Pancreas (tissue), 10 donors: ENCODE measurements around the gene FAM98C. TPM values are rescaled to one million over a fixed set of nuclear protein-coding genes. Genes with fewer than 3 reads are reported as not detected.
A peak's percentile ranks its signal among the peaks of the same experiment; 100 is the strongest.

ENCODE experiments used
- ATAC-seq, 4 donors: fragments of 200-7000 bp; cut with Tn5 transposase; one replicate each; pipeline versions ENCODE4 v1.8.0 to v1.9.1; 2020; ENCODE audit warnings: mild to moderate bottlenecking in 4 of 4, moderate library complexity in 4 of 4
- DNase-seq, 6 donors: peaks; one replicate each; pipeline ENCODE4 v3.0.0-alpha.2; 2020
- FAIRE-seq: peaks from 2 replicates; lab custom pipeline; 2012; peaks lifted over from hg19 to GRCh38; lab: Jason Lieb, UNC
- H3K27ac ChIP-seq, 4 donors: fragments of 200-600 bp; sonication (generic); 1 replicate in 3 of 4; 2 replicates in 1 of 4; pipeline versions ENCODE4 v1.5.0 to v1.8.0; 2020
- H3K27me3 ChIP-seq, 4 donors: fragments of 200-600 bp; one replicate each; pipeline ENCODE4 v1.8.0; 2021
- H3K36me3 ChIP-seq, 3 donors: fragments of 200-600 bp; sonication (generic) in 1 of 3; one replicate each; pipeline versions ENCODE4 v1.5.0 to v1.8.0; 2020 to 2021
- H3K4me1 ChIP-seq, 3 donors: fragments of 200-600 bp; one replicate each; pipeline ENCODE4 v1.8.0; 2021
- H3K4me3 ChIP-seq, 4 donors: fragments of 200-600 bp; sonication (generic) in 2 of 4; one replicate each; pipeline versions ENCODE4 v1.5.0 to v1.8.0; 2020 to 2021
- H3K9me3 ChIP-seq, 4 donors: fragments of 200-600 bp; one replicate each; pipeline ENCODE4 v1.8.0; 2021
- WGBS, 2 donors: extraction: QIAGEN DNeasy Blood & Tissue Kit; methylation state at CpG; one replicate each; pipeline ENCODE4 v1.1.7; 2013; 5-methylcytosine and 5-hydroxymethylcytosine counted together
- intact Hi-C, 3 donors: fragments of 100-400 bp; cut with DNase I; formaldehyde crosslinking; loops; one replicate each; pipeline versions ENCODE4 v1.11.1 to v1.14.2; 2022
- polyA plus RNA-seq, 2 donors: library from polyadenylated mRNA; stranded (reverse); fragments of 200-250 nt; gene quantifications; one replicate each; pipeline ENCODE4 v1.2.3, GENCODE V29; 2013
- total RNA-seq, 6 donors: library from RNA; stranded (reverse); fragmentation: NEBNext Ultra II Directional in 4 of 6; extraction: Animal tissue kit (Norgen Biotek cat#: 25700) in 4 of 6; gene quantifications; one replicate each; pipeline versions ENCODE4 v1.2.1 to v1.2.4, GENCODE V29; 2021 to 2023
- TF ChIP-seq, protein P1 (sequence below), 4 donors: fragments of 200-600 bp; sonication (generic) in 3 of 4; IDR thresholded peaks; one replicate each; pipeline versions ENCODE4 v1.5.0 to v1.8.0; 2021; ENCODE audit warnings: antibody characterized with exemption in 4 of 4
- donor health status: healthy with polysubstance abuse.
- donor health status: DM: no; HTN: no; CAD: no; lungs with moderate emphysema.
- donor health status: DM: no; HTN: no; CAD: no.
- donor health status: control.
- donor health status: control.
- donor health status: Bipolar disorder and iron deficiency.
- donor health status: DM: yes; HTN: yes; CAD: no.
- donor health status: DM: no; HTN: no; CAD: no.
- donor health status: DM: no; HTN: no; CAD: no.
- donor health status: DM: yes; HTN: yes; CAD: no.

The FAM98C gene
- total and polyA plus RNA-seq, 8 donors, result 11.3 to 26.7 (median 16.1) TPM

DNA sequence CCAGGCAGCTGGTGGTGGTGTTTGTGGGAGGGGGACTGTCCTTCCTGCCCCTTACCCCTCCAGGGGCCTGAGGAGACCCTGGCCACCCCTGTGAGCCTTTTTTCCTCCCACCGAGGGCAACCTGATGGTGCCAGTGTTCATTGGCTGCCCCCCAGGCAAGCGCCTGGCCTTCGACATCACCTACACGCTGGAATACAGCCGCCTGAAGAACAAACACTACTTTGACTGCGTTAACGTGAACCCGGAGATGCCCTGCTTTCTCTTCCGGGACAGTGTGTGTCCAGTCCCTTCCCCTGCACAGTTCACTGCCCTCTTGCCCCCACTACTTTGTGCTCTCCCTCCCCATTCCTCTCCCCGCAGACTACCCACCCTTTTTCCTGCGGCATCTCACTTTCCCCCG is 35.9 kb upstream of the FAM98C start:
- intact Hi-C loops, result no loop called here
- no peak overlapping the region for H3K4me3 ChIP-seq
- no peak for DNase-seq
- 69 to 76% methylated on average over 12 of the region's 12 CpGs for WGBS, 2 donors
- H3K4me1 ChIP-seq, result no peaks in the 10 kb centered on the region
- no peak for FAIRE-seq
- ATAC-seq, result no peak
- H3K27ac ChIP-seq, result no peak overlapping the region
- H3K27me3 ChIP-seq, result no peaks in the 10 kb centered on the region
- no peaks in the 10 kb centered on the region for H3K36me3 ChIP-seq
- no peaks in the 10 kb centered on the region for H3K9me3 ChIP-seq
- TF ChIP-seq, protein P1, sequence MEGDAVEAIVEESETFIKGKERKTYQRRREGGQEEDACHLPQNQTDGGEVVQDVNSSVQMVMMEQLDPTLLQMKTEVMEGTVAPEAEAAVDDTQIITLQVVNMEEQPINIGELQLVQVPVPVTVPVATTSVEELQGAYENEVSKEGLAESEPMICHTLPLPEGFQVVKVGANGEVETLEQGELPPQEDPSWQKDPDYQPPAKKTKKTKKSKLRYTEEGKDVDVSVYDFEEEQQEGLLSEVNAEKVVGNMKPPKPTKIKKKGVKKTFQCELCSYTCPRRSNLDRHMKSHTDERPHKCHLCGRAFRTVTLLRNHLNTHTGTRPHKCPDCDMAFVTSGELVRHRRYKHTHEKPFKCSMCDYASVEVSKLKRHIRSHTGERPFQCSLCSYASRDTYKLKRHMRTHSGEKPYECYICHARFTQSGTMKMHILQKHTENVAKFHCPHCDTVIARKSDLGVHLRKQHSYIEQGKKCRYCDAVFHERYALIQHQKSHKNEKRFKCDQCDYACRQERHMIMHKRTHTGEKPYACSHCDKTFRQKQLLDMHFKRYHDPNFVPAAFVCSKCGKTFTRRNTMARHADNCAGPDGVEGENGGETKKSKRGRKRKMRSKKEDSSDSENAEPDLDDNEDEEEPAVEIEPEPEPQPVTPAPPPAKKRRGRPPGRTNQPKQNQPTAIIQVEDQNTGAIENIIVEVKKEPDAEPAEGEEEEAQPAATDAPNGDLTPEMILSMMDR (IDR thresholded peaks at IDR 0.05), result no peak

GRCh38 chr19:38369584-38369983 is 33.3 kb upstream of the FAM98C start:
- FAIRE-seq, result no peak

GRCh38 chr19:38370299-38370698 is 32.6 kb upstream of the FAM98C start:
- no peak for ATAC-seq
- H3K27me3 ChIP-seq, result no peaks in the 10 kb centered on the region
- intact Hi-C loops, result no loop called here
- H3K27ac ChIP-seq, result no peak overlapping the region
- TF ChIP-seq, protein P1 (IDR thresholded peaks at IDR 0.05), result no peak
- H3K9me3 ChIP-seq, result no peaks in the 10 kb centered on the region
- no peak for FAIRE-seq
- H3K4me1 ChIP-seq, result no peaks in the 10 kb centered on the region
- H3K4me3 ChIP-seq, result no peak overlapping the region
- 57 to 63% methylated on average over 12 of the region's 12 CpGs for WGBS, 2 donors
- no peak for DNase-seq
- H3K36me3 ChIP-seq, result no peaks in the 10 kb centered on the region

More at GRCh38 chr19:38369584-38369983, 33.3 kb upstream of the FAM98C start:
- DNase-seq (no peak), ATAC-seq (no peak)
- no peaks in the 10 kb centered on the region for H3K9me3 ChIP-seq
- no peak overlapping the region for H3K4me3 ChIP-seq
- intact Hi-C loops, result no loop called here
- H3K4me1 ChIP-seq, result no peaks in the 10 kb centered on the region
- TF ChIP-seq, protein P1 (IDR thresholded peaks at IDR 0.05), result no peak
- H3K27ac ChIP-seq, result no peak overlapping the region
- H3K27me3 ChIP-seq, result no peaks in the 10 kb centered on the region
- WGBS, 2 donors, result 74 to 81% methylated on average over 2 of the region's 2 CpGs
- H3K36me3 ChIP-seq, result no peaks in the 10 kb centered on the region

DNA sequence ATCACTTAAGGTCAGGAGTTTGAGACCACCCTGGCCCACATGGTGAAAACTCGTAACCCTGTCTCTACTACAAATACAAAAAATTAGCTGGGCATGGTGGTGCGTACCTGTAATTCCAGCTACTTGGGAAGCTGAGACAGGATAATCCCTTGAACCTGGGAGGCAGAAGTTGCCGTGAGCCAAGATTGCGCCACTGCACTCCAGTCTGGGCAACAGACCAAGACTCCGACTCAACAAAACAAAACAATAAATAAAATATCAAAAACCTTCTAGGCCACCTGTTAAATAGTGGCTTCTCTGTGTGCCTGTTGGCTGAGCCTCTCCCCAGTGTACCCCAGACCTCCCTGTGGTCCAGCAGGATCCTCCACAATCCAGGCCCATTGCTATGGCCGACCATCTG is 31.8 kb upstream of the FAM98C start:
- Histone ChIP-seq H3K27ac (no peak overlapping the region), H3K4me3 (no peak overlapping the region), H3K9me3 (no peaks in the 10 kb centered on the region), H3K36me3 (no peaks in the 10 kb centered on the region), H3K27me3 (no peaks in the 10 kb centered on the region), H3K4me1 (peaks cover 0 to 7% (median 4%) of the 10 kb centered on the region in 3 donors)
- TF ChIP-seq, protein P1 (IDR thresholded peaks at IDR 0.05), result no peak
- 72 to 79% methylated on average over 6 of the region's 6 CpGs for WGBS, 2 donors
- intact Hi-C loops, result no loop called here
- FAIRE-seq (no peak), ATAC-seq (no peak), DNase-seq (no peak)

GRCh38 chr19:38373907-38374331 is 29.0 kb upstream of the FAM98C start:
- Histone ChIP-seq H3K36me3 (no peaks in the 10 kb centered on the region), H3K4me3 (peak overlapping the region; percentile 4 to 85 (median 38)), H3K9me3 (no peaks in the 10 kb centered on the region), H3K27ac (peak overlapping the region; percentile 31 to 88 (median 78)), H3K27me3 (no peaks in the 10 kb centered on the region), H3K4me1 (peaks cover 0 to 11% (median 4%) of the 10 kb centered on the region in 3 donors)
- DNase-seq (no peak), ATAC-seq (no peak), FAIRE-seq (no peak)
- TF ChIP-seq, protein P1 (IDR thresholded peaks at IDR 0.05), result no peak
- intact Hi-C loops, result no loop called here
- 63 to 66% methylated on average over 6 of the region's 6 CpGs for WGBS, 2 donors
